ENCODE results near the gene RDH5. TPM values are rescaled to one million over a fixed set of nuclear protein-coding genes. Genes with fewer than 3 reads are reported as not detected.

The RDH5 gene
- total and polyA plus RNA-seq, 8 donors: 4.3 to 11.6 (median 10.2) TPM

DNA sequence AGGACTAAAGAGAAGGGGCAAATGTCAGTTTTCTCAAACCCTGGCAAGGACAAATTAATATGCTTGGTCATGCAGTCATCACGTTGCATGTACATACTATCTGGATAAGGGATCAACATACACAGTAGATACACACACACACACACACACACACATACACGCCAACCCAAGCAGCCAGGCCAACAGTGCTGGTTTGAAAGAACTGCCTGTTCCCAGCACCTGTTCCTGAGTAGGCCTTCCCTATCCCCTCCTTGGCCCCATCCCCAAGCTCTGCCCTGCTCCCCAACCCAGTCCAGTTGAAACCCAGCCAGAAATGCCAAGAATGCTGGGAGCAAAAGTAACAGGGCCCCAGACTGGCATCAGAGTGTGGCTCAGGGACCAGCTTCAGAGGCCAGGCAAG, 16.9 kb upstream of the RDH5 start:
- H3K4me1 ChIP-seq: peaks cover 0 to 12% of the 10 kb centered on the region in 2 donors
- no peaks in the 10 kb centered on the region for H3K9me3 ChIP-seq
- H3K27ac ChIP-seq: no peak overlapping the region
- TF ChIP-seq, protein P1, sequence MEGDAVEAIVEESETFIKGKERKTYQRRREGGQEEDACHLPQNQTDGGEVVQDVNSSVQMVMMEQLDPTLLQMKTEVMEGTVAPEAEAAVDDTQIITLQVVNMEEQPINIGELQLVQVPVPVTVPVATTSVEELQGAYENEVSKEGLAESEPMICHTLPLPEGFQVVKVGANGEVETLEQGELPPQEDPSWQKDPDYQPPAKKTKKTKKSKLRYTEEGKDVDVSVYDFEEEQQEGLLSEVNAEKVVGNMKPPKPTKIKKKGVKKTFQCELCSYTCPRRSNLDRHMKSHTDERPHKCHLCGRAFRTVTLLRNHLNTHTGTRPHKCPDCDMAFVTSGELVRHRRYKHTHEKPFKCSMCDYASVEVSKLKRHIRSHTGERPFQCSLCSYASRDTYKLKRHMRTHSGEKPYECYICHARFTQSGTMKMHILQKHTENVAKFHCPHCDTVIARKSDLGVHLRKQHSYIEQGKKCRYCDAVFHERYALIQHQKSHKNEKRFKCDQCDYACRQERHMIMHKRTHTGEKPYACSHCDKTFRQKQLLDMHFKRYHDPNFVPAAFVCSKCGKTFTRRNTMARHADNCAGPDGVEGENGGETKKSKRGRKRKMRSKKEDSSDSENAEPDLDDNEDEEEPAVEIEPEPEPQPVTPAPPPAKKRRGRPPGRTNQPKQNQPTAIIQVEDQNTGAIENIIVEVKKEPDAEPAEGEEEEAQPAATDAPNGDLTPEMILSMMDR (IDR thresholded peaks at IDR 0.05): no peak
- intact Hi-C loops (cut with DNase I): no loop called here
- H3K36me3 ChIP-seq: no peaks in the 10 kb centered on the region
- peaks cover 0 to 24% of the 10 kb centered on the region in 2 donors for H3K27me3 ChIP-seq
- H3K4me3 ChIP-seq: no peak overlapping the region
- DNase-seq: no peak
- no peak for ATAC-seq

DNA sequence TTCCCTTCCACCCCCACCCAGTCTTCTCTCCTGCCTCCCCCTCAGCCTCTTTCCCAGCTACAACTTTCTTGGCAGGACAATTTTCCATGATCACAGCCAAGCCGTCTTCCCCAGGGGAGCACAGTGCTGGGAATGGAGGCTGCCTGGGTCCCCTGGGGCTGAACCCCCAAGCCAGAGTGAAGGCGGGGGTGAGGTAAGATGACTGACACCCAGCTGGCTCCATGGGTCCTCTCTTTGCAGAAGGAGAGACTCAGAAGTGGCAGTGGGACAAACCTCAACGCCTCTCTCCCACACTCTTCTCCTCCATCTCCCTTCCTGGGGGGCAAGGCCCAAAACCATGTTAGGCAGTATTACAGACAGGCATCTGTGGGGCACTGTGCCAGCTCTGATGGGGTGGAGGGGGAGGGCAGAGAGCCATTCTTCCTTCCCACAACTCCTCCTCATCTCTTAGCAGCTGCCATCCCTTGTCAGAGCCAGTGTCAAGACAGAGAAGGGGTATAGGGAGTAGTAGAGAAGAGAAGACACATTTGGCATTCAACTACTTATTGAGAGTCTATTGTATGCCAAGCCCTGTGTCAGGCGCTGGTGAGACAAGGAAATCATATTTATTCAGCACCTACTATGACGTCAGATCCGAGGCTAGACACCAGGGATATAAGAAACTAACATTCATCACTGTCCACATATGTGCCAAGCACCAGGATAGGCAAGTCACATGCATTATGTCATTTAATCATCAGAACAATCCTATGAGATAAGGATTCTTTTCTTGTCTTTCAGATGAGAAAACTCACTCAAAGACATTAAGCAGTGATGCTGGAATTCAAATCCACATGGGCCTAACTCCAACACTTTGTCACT, 16.1 kb upstream of the RDH5 start:
- H3K27ac ChIP-seq: no peak overlapping the region
- peaks cover 2 to 20% of the 10 kb centered on the region in 2 donors for H3K4me1 ChIP-seq
- H3K27me3 ChIP-seq: peaks cover 0 to 26% of the 10 kb centered on the region in 2 donors
- no peaks in the 10 kb centered on the region for H3K9me3 ChIP-seq
- no peak overlapping the region for H3K4me3 ChIP-seq
- H3K36me3 ChIP-seq: no peaks in the 10 kb centered on the region
- DNase-seq (no peak), ATAC-seq (no peak)
- TF ChIP-seq, protein P1 (IDR thresholded peaks at IDR 0.05): no peak
- intact Hi-C loops (cut with DNase I): no loop called here

DNA sequence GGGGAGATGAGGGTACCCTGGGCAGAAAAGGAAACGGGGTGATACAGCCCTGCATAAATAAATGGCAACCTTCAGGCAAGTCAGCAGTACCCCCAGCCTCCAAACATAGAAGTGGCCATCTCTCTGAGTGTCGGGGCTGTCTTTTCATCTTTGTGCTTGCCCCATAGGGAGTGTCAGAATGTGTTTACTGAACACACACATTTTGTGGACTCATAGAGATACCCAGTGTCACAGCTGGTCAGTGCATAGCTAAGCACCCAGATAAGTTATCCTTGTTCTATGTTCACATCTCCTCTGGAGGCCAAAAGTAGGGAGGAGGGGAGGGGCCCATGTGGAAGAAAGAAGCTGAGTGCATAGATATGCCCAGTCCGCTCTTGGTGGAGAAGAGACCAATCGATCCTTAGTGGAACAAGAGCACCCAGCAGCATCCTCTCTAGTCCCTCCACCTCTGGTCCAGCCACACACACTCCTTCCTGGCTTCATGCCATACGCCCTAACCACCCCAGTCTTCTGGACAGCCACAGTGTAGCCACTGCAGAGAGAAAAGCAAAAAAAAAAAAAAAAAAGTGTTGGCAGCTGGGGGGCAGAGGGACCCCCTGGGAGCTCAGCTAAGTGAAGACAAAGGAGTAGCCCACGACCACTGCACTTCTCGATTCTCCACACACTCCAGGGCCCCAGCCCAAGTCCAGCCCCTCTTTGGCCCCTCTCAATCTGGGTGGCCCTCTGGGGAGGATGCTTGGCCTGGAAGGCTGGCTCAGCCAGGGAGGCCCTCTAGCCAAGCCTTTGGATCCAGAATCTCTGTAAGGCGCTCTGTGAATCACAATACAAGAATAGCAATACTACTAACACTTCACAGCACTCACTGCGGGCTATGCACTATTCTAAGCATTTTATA, 15.1 kb upstream of the RDH5 start:
- Histone ChIP-seq H3K27ac (no peak overlapping the region), H3K36me3 (no peaks in the 10 kb centered on the region), H3K4me1 (peaks cover 2 to 22% of the 10 kb centered on the region in 2 donors), H3K4me3 (no peak overlapping the region), H3K9me3 (no peaks in the 10 kb centered on the region), H3K27me3 (peaks cover 0 to 36% of the 10 kb centered on the region in 2 donors)
- DNase-seq (no peak), ATAC-seq (no peak)
- TF ChIP-seq, protein P1 (IDR thresholded peaks at IDR 0.05): no peak
- intact Hi-C loops (cut with DNase I): no loop called here

DNA sequence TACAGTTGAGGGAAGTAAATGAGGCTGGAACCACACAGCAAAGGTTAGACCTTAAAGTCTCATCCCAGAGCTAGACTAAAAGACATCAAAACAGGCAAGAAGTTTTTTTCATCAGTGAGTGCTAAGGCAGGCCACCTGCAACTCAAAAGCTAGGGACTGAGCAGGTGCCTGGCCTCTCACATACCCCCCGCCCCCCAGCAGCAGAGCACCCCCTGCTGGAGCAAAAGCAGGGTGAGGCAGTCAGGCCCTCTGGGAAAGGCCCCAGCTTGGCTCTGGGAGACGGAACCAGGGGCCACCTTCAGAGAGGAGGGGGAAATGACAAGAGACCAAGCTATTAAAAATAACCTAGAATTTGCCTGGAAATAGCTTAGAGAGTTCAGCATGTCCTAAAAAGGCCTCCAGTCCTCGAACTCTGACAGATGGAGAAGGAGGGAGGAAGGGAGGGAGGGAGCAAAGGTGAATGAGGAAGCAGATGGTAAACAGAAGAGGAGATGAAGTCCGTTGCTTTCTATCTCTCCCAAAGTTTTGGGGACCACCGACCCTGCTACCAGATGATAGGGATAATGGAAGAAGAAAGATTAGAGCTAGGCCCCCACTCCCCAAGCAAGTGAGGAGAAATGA, 14.3 kb upstream of the RDH5 start:
- Histone ChIP-seq H3K27ac (no peak overlapping the region), H3K36me3 (no peaks in the 10 kb centered on the region), H3K27me3 (peaks cover 0 to 38% of the 10 kb centered on the region in 2 donors), H3K4me3 (peak overlapping the region in 1 of 2 donors; percentile 58), H3K9me3 (no peaks in the 10 kb centered on the region), H3K4me1 (peaks cover 2 to 22% of the 10 kb centered on the region in 2 donors)
- DNase-seq (no peak), ATAC-seq (no peak)
- TF ChIP-seq, protein P1 (IDR thresholded peaks at IDR 0.05): peak in 1 of 2 donors; percentile 24
- intact Hi-C loops (cut with DNase I): no loop called here

All from left lung (tissue), 10 donors.